Esophagus (tissue), 2 donors: ENCODE data around the gene PACC1. TPM values are rescaled to one million over a fixed set of nuclear protein-coding genes. Genes with fewer than 3 reads are reported as not detected.

ENCODE experiments used
- H3K27ac ChIP-seq, 2 donors: one replicate each; pipeline ENCODE4 v1.5.1; 2013; ENCODE audit warnings: low read depth in 2 of 2, mild to moderate bottlenecking in 2 of 2, inconsistent platforms in 1 of 2, low read length in 1 of 2, moderate library complexity in 1 of 2
- H3K27me3 ChIP-seq, 2 donors: one replicate each; pipeline ENCODE4 v1.6.1; 2013; ENCODE audit warnings: low read length in 2 of 2, control low read depth in 1 of 2, mild to moderate bottlenecking in 1 of 2; ENCODE audit not compliant: insufficient read depth in 2 of 2, control insufficient read depth in 1 of 2
- H3K36me3 ChIP-seq, 2 donors: one replicate each; pipeline ENCODE4 v1.6.1; 2013; ENCODE audit warnings: low read length in 1 of 2; ENCODE audit not compliant: control insufficient read depth in 2 of 2, insufficient read depth in 2 of 2
- H3K4me1 ChIP-seq, 2 donors: one replicate each; pipeline ENCODE4 v1.6.1; 2013; ENCODE audit warnings: low read length in 1 of 2; ENCODE audit not compliant: control insufficient read depth in 2 of 2, insufficient read depth in 2 of 2
- H3K4me3 ChIP-seq, 2 donors: one replicate each; pipeline ENCODE4 v1.5.1; 2013; ENCODE audit warnings: low read length in 2 of 2, mild to moderate bottlenecking in 2 of 2, low read depth in 1 of 2, moderate library complexity in 1 of 2
- H3K9me3 ChIP-seq, 2 donors: one replicate each; pipeline ENCODE4 v1.6.1; 2013; ENCODE audit warnings: mild to moderate bottlenecking in 2 of 2, low read depth in 1 of 2, low read length in 1 of 2, moderate library complexity in 1 of 2; ENCODE audit not compliant: control insufficient read depth in 2 of 2, insufficient read depth in 1 of 2
- WGBS, 2 donors: extraction: QIAGEN DNeasy Blood & Tissue Kit; methylation state at CpG; one replicate each; pipeline ENCODE4 v1.1.7; 2013; 5-methylcytosine and 5-hydroxymethylcytosine counted together
- polyA plus RNA-seq, 2 donors: library from polyadenylated mRNA; stranded (reverse); fragments of 200-250 nt; gene quantifications; one replicate each; pipeline ENCODE4 v1.2.3, GENCODE V29; 2013
- donor health status: healthy with polysubstance abuse.
- donor health status: Bipolar disorder and iron deficiency.

The PACC1 gene
- polyA plus RNA-seq, 2 donors: 3.6 to 4.1 TPM

- Histone ChIP-seq H3K9me3 (no peaks in the 10 kb centered on the region), H3K4me1 (peaks cover 0 to 2% of the 10 kb centered on the region in 2 donors), H3K27me3 (no peaks in the 10 kb centered on the region), H3K36me3 (no peaks in the 10 kb centered on the region), H3K27ac (no peak overlapping the region), H3K4me3 (no peak overlapping the region)
- 95 to 96% methylated on average over 2 of the region's 2 CpGs for WGBS, 2 donors
Measured at GRCh38 chr1:212438831-212439237, 24.1 kb upstream of the PACC1 start.

DNA sequence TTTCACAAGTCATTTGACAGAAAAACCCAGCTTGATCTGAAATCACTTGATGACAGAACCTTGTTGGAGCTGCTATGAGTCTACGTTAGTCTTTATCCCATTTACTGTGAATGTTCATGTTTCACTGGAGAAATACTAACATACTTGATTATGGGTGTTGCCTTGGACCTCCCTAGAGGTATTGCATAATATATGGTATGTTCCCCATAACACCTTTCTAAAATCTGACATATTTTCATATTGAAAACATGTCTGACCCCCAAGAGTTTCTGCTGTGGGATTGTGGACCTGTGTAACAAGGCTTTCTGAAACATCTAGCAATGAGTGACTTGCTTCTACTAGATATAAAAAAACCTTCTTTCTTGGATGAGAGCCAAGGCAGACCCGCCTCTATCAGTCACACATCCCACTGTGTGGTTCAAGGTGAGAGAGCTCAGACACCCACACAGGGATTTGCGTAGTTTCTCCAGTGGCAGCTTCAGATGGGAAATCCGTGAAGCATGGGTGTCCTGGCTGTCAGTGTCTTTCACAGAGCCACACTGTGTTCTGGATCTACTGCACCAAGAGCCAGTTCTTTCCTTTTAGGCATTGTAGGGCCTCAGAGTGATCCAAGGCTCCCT, 22.6 kb upstream of the PACC1 start:
- Histone ChIP-seq H3K36me3 (no peaks in the 10 kb centered on the region), H3K4me3 (no peak overlapping the region), H3K4me1 (peaks cover 0 to 2% of the 10 kb centered on the region in 2 donors), H3K27me3 (no peaks in the 10 kb centered on the region), H3K27ac (no peak overlapping the region), H3K9me3 (no peaks in the 10 kb centered on the region)
- WGBS, 2 donors: 83% methylated on average over 4 of the region's 4 CpGs

- no peak overlapping the region for H3K27ac ChIP-seq
- H3K36me3 ChIP-seq: no peaks in the 10 kb centered on the region
- H3K4me1 ChIP-seq: no peaks in the 10 kb centered on the region
- 94 to 97% methylated on average over 4 of the region's 4 CpGs for WGBS, 2 donors
- H3K9me3 ChIP-seq: no peaks in the 10 kb centered on the region
- H3K27me3 ChIP-seq: no peaks in the 10 kb centered on the region
- H3K4me3 ChIP-seq: no peak overlapping the region
Measured at GRCh38 chr1:212434992-212435391, 20.3 kb upstream of the PACC1 start.

DNA sequence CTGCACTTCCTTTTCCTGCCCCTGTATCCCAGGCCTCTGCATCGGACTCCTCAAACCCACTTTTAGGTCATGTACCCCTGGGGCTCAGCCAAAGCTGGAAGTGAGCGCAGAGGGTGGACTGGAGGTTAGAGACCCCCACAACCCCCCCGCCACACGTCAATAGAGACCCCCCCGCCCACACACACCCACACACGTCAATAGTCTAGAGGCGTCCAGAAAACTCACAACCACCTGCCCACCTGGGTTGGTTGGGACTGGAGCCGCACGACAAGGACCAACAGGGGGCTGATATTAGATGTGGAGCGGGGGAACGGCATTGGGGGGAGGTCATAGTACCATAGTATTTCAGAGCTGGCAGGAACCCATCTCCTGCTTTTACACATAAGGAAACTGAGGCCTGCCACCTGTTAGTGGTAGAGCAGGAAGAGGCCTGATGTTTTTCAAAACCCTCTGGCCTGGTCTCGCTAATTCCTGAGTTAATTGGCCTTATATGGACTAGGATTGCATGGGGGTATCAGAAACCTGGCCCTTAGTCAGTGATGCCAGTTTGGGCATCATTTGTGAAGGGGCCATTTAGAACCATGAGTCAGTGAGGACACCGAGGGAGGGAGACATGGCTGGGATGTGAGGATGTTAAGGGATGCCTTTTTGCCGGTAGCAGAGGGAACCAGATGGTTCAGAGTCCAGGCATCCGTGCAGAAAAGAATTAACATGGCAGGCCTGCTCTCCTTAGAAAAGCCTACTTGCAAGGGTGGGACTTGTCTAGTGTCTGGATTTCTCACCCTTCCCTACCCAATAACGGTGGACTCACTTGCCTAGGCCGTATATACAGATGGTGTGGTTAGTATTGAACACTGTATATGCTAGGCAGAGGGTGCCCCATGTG, 19.1 kb upstream of the PACC1 start:
- Histone ChIP-seq H3K27me3 (no peaks in the 10 kb centered on the region), H3K27ac (peak overlapping the region; percentile 66 to 85), H3K4me3 (peak overlapping the region; percentile 78 to 92), H3K36me3 (no peaks in the 10 kb centered on the region), H3K4me1 (no peaks in the 10 kb centered on the region), H3K9me3 (no peaks in the 10 kb centered on the region)
- WGBS, 2 donors: 50 to 52% methylated on average over 17 of the region's 17 CpGs

DNA sequence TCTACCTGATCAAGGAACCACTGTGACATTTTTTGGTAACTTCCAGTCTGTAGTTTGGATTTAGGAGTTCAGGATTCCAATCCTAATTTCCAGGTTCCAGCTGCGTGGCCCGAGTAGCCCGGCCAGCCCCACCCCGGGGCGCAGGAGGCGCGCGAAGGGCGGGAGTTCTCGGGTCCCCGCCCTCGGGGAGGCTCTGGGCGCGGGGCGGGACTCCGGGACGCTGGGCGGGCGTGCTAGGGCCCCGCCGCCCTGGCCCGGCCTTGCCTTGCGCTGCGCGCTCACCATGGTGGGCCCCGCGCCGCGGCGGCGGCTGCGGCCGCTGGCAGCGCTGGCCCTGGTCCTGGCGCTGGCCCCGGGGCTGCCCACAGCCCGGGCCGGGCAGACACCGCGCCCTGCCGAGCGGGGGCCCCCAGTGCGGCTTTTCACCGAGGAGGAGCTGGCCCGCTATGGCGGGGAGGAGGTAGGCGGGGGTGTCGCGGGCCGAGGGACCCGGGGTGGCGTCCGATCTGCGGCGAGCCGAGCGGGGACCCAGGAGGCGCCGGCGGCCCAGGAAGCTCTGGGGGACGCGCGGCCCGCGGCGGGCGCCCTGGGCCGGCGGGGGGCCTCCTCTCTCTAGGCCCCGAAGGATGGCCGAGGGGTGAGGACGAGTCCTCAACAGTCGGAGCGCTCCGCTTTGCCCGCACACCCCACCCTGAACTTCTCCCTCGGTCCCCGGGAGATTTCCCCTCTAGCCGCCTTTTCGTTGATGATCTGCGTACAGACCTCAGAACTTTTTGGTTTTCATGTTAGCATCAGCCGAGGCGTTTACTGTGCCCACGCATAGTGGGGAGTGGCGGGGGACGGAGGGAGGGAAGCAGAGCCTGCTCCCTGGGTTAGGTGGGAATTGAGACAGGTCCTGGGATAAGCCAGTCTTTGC, 18.2 kb upstream of the PACC1 start, which contains the start of gene NENF:
TSS of gene NENF (plus strand) at position 260 of the 916 bp plus-strand sequence. CDS start at position 284, 24 bp downstream.
- WGBS, 2 donors: 1% methylated on average over 63 to 86 of the region's 86 CpGs
- H3K36me3 ChIP-seq: no peaks in the 10 kb centered on the region

GRCh38 chr1:212432272-212432660, 17.6 kb upstream of the PACC1 start:
- Histone ChIP-seq H3K4me1 (no peaks in the 10 kb centered on the region), H3K9me3 (no peaks in the 10 kb centered on the region), H3K36me3 (no peaks in the 10 kb centered on the region), H3K4me3 (peak overlapping the region in 1 of 2 donors; percentile 92), H3K27me3 (no peaks in the 10 kb centered on the region), H3K27ac (peak overlapping the region in 1 of 2 donors; percentile 32)
- WGBS, 2 donors: 17% methylated on average over 5 of the region's 5 CpGs

More for the DNA sequence above, 18.2 kb upstream of the PACC1 start, which contains the start of gene NENF:
- H3K9me3 ChIP-seq: no peaks in the 10 kb centered on the region
- no peaks in the 10 kb centered on the region for H3K27me3 ChIP-seq
- H3K4me1 ChIP-seq: no peaks in the 10 kb centered on the region
- H3K4me3 ChIP-seq: peak within 1 kb of the TSS; percentile 78 to 92
- H3K27ac ChIP-seq: peak within 1 kb of the TSS; percentile 66 to 85

DNA sequence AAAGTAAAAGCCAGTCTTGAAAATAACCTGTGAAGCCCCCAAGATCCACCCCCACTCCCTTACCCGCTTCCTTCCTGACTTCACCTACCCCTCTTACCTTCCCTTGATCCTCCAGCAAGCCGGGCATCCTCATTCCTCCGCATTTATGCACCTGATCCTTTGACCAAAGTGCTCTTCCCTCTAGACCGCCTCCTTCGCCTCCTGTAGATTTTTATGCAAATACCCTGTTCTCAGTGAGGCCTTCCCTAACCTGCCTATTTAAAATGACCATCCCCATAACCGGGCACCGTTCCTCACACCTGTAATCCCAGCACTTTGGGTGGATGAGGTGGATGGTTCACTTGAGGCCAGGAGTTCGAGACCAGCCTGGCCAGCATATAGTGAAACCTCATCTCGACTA, 17.0 kb upstream of the PACC1 start:
- Histone ChIP-seq H3K4me3 (no peak overlapping the region), H3K36me3 (no peaks in the 10 kb centered on the region), H3K4me1 (no peaks in the 10 kb centered on the region), H3K27me3 (no peaks in the 10 kb centered on the region), H3K27ac (no peak overlapping the region), H3K9me3 (no peaks in the 10 kb centered on the region)
- WGBS, 2 donors: 89 to 95% methylated on average over 9 of the region's 9 CpGs

DNA sequence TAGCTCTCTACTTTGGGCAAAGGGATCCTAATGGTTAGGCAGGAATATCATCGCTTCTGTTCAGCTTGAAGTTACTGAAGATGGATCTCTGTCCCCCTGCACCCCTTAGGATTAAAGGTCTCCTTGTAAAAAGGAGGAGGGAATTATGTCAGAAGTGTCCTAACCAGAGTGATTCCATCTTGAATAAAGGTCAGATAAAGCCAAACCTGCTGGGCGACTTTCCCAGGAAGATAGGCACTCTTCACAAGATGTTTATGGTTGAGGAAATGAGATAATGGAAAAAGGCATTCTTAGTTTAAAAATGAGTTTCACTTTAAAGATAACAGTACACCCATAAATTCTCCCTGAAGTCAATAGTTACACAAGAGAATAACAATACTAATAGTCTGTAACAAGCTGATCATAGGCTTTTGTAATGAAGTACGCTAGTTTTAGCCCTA, 16.3 kb upstream of the PACC1 start:
- H3K4me1 ChIP-seq: no peaks in the 10 kb centered on the region
- no peak overlapping the region for H3K4me3 ChIP-seq
- no peak overlapping the region for H3K27ac ChIP-seq
- H3K27me3 ChIP-seq: no peaks in the 10 kb centered on the region
- WGBS, 2 donors: 75 to 77% methylated on average over 3 of the region's 3 CpGs
- H3K36me3 ChIP-seq: no peaks in the 10 kb centered on the region
- no peaks in the 10 kb centered on the region for H3K9me3 ChIP-seq

DNA sequence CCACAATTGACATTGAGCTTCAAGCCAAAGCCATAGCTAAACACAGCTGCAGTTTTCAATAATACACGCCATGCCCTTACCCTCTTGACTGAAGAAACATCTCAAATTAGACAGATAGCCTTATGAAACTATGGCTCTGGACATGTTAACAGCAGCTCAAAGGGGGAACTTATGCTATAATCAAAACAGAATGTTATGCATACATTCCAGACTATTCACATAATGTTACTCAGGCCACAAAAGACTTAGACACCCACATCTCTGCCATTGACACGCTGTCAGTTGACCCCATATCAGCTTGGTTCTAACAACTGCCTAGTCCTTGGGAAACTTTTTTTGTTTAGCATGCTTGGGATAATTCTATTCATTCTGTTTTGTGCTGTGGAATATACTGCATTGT, 15.7 kb upstream of the PACC1 start:
- Histone ChIP-seq H3K36me3 (no peaks in the 10 kb centered on the region), H3K9me3 (no peaks in the 10 kb centered on the region), H3K27me3 (no peaks in the 10 kb centered on the region), H3K4me1 (no peaks in the 10 kb centered on the region), H3K4me3 (no peak overlapping the region), H3K27ac (no peak overlapping the region)
- WGBS, 2 donors: 88 to 89% methylated on average over 2 of the region's 2 CpGs
